SH-SY5Y (cell line): ENCODE results near the gene IPCEF1.

Experiments used
- GATA2 ChIP-seq: IDR thresholded peaks from 2 replicates; pipeline ENCODE4 v1.6.1; 2011; ENCODE audit warnings: mild to moderate bottlenecking, low read depth, low read length
- GATA3 ChIP-seq: IDR thresholded peaks from 2 replicates; pipeline ENCODE4 v1.6.1; 2011; ENCODE audit warnings: low read depth, mild to moderate bottlenecking, low read length, moderate library complexity

DNA sequence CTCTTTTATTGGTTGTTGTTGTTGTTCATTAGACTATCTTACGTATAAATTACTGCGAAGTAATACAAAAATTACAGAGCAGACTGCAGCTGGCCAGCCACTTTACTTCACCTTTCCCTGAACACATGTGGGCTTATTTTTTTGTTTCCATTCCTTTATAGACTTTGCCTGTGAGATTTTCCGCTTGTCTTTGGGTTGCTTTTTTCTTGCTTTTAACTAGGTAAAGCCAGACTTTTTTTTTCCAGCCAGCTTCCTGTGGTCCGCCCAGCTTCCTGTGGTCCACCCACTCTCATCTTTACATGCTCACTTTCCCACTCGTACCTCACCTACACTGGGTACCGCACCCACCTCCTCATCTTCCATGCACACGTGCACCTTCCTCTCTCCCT is 79.0 kb downstream of the IPCEF1 start:
- TF ChIP-seq GATA3 (no peak), GATA2 (no peak)
